PC-3 (cell line): ENCODE data around the gene CIDEB. TPM values are rescaled to one million over a fixed set of nuclear protein-coding genes. Genes with fewer than 3 reads are reported as not detected.

Source experiments
- ATAC-seq: fragments of 200-7000 bp; cut with Tn5 transposase; 2 replicates; pipeline ENCODE4 v1.9.1; 2020; ENCODE audit warnings: mild to moderate bottlenecking, moderate library complexity
- BruUV-seq: library from RNA; stranded (reverse); fragments of 400-500 nt; replicated peaks from 2 replicates; lab custom pipeline; 2021; lab: Mats Ljungman, UMichigan
- CTCF ChIA-PET: fragments of 300-600 bp; sonication (Branson Sonifier 250); formaldehyde crosslinking; loops from one replicate; lab custom pipeline; 2022; ENCODE audit warnings: antibody characterized with exemption; lab: Charles Lee
- POLR2A ChIA-PET: fragments of 300-600 bp; sonication (Branson Sonifier 250); formaldehyde crosslinking; loops from one replicate; lab custom pipeline; 2022; ENCODE audit warnings: antibody characterized with exemption; ENCODE audit not compliant: unreplicated experiment; lab: Charles Lee
- DNase-seq: peaks from one replicate; pipeline ENCODE4 v3.0.0-alpha.2; 2015
- H2AFZ ChIP-seq: fragments of 300-600 bp; sonication (generic); 2 replicates; pipeline ENCODE4 v1.6.0; 2016; ENCODE audit warnings: antibody characterized with exemption, low read length
- H3F3A ChIP-seq: fragments of 300-600 bp; sonication (generic); one replicate; pipeline ENCODE4 v1.6.0; 2017; ENCODE audit warnings: antibody characterized with exemption, low read length, control low read depth, mild to moderate bottlenecking; ENCODE audit not compliant: unreplicated experiment
- H3K27ac ChIP-seq: fragments of 300-600 bp; sonication (generic); 2 replicates; pipeline ENCODE4 v1.5.1; 2016; ENCODE audit warnings: mild to moderate bottlenecking, low read length
- H3K27me3 ChIP-seq: fragments of 300-600 bp; sonication (generic); 2 replicates; pipeline ENCODE4 v1.6.1; 2016; ENCODE audit warnings: low read length, mixed read lengths
- H3K36me3 ChIP-seq: fragments of 300-600 bp; sonication (generic); 2 replicates; pipeline ENCODE4 v1.6.1; 2016; ENCODE audit warnings: low read depth, mixed run types, low read length, mixed read lengths
- H3K4me1 ChIP-seq: fragments of 300-600 bp; sonication (generic); 2 replicates; pipeline ENCODE4 v1.5.1; 2016; ENCODE audit warnings: low read length; ENCODE audit not compliant: insufficient read depth
- H3K4me2 ChIP-seq: fragments of 300-600 bp; sonication (generic); 2 replicates; pipeline ENCODE4 v1.6.0; 2016; ENCODE audit warnings: low read length
- H3K4me3 ChIP-seq: fragments of 300-600 bp; sonication (generic); 2 replicates; pipeline ENCODE4 v1.5.1; 2016; ENCODE audit warnings: mild to moderate bottlenecking, low read length, mixed read lengths
- H3K79me2 ChIP-seq: fragments of 300-600 bp; sonication (generic); 2 replicates; pipeline ENCODE4 v1.6.1; 2017; ENCODE audit warnings: low read length, mixed read lengths
- H3K9ac ChIP-seq: fragments of 300-600 bp; sonication (generic); 2 replicates; pipeline ENCODE4 v1.6.0; 2016; ENCODE audit warnings: mild to moderate bottlenecking, low read length
- H3K9me2 ChIP-seq: fragments of 300-600 bp; sonication (generic); replicated peaks from 2 replicates; pipeline ENCODE4 v1.6.1; 2016; ENCODE audit warnings: mixed run types, low read length, mixed read lengths
- H3K9me3 ChIP-seq: fragments of 300-600 bp; sonication (generic); 2 replicates; pipeline ENCODE4 v1.6.1; 2016; ENCODE audit warnings: low read length, mixed read lengths
- H4K20me1 ChIP-seq: fragments of 300-600 bp; sonication (generic); 2 replicates; pipeline ENCODE4 v1.6.1; 2016; ENCODE audit warnings: low read length, mixed read lengths
- EZH2 ChIP-seq: fragments of 300-600 bp; sonication (generic); IDR thresholded peaks from one replicate; pipeline ENCODE4 v1.6.1; 2017; ENCODE audit warnings: antibody characterized with exemption, mild to moderate bottlenecking, low read length; ENCODE audit not compliant: unreplicated experiment
- EZH2phosphoT487 ChIP-seq: fragments of 300-600 bp; sonication (generic); IDR thresholded peaks from 2 replicates; pipeline ENCODE4 v1.6.1; 2018; ENCODE audit warnings: mild to moderate bottlenecking, antibody characterized with exemption, low read length, borderline replicate concordance
- intact Hi-C: fragments of 100-400 bp; cut with micrococcal nuclease; formaldehyde crosslinking; loops from 2 replicates; pipeline ENCODE4 v1.9.0; 2023
- total RNA-seq: library from RNA; depleted of rRNA; stranded (reverse); fragments of >200 nt; gene quantifications from 2 replicates; pipeline ENCODE4 v1.2.3, GENCODE V29; 2014
- TF ChIP-seq, protein P1 (sequence below): fragments of 300-600 bp; sonication (generic); conservative IDR thresholded peaks from 2 replicates; pipeline ENCODE4 v1.5.1; 2017; ENCODE audit warnings: antibody characterized with exemption, low read depth, mild to moderate bottlenecking, low read length

CIDEB gene
- total RNA-seq, 1 experiment from 2014 or later: not detected

GRCh38 chr14:24315243-24315806 is 7.5 kb upstream of the CIDEB start:
- no peak overlapping the region for H3K4me2 ChIP-seq
- no peaks in the 10 kb centered on the region for H4K20me1 ChIP-seq
- BruUV-seq: no TSS peak
- ChIA-PET CTCF (no interaction called here), POLR2A (no interaction called here)
- H3K27me3 ChIP-seq: no peaks in the 10 kb centered on the region
- ATAC-seq: no peak
- TF ChIP-seq EZH2phosphoT487: no peak
- no peak overlapping the region for H3K4me3 ChIP-seq
- no peak overlapping the region for H2AFZ ChIP-seq
- peaks cover 12% of the 10 kb centered on the region for H3K4me1 ChIP-seq
- peaks cover 2% of the 10 kb centered on the region; the same call in 1 of the 2 replicates for H3K36me3 ChIP-seq
- no peak for DNase-seq
- H3F3A ChIP-seq: no peaks in the 10 kb centered on the region
- no peak overlapping the region for H3K27ac ChIP-seq
- no peaks in the 10 kb centered on the region for H3K79me2 ChIP-seq
- no peaks in the 10 kb centered on the region for H3K9me2 ChIP-seq
- H3K9ac ChIP-seq: no peak overlapping the region
- no peaks in the 10 kb centered on the region for H3K9me3 ChIP-seq
- intact Hi-C loops: no loop called here

DNA sequence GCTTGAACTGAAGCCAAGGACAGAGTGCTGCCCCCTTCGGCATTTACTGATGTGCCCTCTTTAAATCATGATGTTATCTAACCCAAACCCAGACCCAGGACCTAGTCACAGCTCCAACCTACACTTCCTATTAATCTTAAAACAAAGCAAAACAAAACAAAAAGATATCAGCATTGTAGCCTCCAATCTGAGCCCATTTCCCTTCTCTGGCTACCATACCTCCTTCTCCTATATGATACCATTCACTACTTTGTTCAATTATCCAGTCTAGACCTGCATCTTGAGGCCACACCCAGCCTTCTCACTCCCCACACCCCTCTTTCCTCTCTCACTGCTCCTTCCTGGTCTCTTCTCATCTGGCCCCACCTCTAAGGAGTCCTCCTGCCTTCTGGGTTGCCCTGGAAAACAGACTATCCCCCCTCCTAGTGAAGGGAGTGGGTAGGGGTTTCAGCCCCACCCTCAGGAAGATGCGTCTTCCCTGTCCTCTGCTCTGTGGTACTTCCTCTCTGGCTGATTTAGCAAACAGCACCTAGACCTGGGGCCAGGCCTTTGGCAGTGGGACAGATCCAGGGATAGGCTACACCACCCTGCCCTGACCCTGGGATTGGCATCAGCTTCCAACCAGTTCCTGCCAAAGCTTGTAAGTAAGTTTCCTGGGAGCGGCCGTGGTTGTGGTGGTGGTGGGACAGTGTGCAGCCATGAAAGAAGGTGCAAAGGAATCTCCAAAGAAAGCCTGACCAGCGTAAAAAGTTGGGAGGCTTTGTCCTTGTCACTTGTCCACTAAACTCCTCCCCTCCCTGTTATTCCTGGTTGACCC is 6.8 kb upstream of the CIDEB start:
- Histone ChIP-seq H4K20me1 (no peaks in the 10 kb centered on the region), H3K4me2 (no peak overlapping the region), H2AFZ (no peak overlapping the region), H3K36me3 (peaks cover 7% of the 10 kb centered on the region; the same call in 1 of the 2 replicates), H3K4me1 (peaks cover 12% of the 10 kb centered on the region), H3K9me3 (no peaks in the 10 kb centered on the region), H3F3A (no peaks in the 10 kb centered on the region), H3K27me3 (no peaks in the 10 kb centered on the region), H3K79me2 (no peaks in the 10 kb centered on the region), H3K9me2 (no peaks in the 10 kb centered on the region), H3K9ac (no peak overlapping the region), H3K27ac (no peak overlapping the region), H3K4me3 (no peak overlapping the region)
- ChIA-PET CTCF (no interaction called here), POLR2A (interaction anchor here (0.7 kb wide), 1 partner anchor 168 kb away, joined by 5 read pairs; no protein-coding TSS in a partner anchor)
- ATAC-seq: no peak
- no peak for DNase-seq
- no TSS peak for BruUV-seq
- TF ChIP-seq EZH2: no peak
- no peak for TF ChIP-seq EZH2phosphoT487
- TF ChIP-seq, protein P1, sequence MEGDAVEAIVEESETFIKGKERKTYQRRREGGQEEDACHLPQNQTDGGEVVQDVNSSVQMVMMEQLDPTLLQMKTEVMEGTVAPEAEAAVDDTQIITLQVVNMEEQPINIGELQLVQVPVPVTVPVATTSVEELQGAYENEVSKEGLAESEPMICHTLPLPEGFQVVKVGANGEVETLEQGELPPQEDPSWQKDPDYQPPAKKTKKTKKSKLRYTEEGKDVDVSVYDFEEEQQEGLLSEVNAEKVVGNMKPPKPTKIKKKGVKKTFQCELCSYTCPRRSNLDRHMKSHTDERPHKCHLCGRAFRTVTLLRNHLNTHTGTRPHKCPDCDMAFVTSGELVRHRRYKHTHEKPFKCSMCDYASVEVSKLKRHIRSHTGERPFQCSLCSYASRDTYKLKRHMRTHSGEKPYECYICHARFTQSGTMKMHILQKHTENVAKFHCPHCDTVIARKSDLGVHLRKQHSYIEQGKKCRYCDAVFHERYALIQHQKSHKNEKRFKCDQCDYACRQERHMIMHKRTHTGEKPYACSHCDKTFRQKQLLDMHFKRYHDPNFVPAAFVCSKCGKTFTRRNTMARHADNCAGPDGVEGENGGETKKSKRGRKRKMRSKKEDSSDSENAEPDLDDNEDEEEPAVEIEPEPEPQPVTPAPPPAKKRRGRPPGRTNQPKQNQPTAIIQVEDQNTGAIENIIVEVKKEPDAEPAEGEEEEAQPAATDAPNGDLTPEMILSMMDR: no peak
- intact Hi-C loops: no loop called here

DNA sequence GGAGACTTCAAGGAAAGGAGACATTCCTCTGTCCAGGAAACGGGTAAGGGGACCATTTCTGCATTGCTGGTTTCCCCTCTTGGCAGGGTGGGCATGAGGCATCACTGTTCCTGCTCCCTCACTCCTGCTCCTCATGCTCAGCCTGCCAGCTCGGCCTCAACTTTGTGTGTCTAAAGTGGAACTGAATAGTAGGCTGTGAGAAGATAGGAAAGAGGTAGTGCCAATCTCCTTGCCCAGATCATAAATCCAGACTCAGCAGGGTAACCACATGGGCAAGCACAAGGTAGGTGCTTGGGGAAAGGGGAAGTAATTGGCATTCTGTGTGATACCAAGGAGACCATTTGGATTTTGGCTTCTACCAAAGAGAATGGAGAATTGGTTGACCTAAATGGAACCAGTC is 6.1 kb upstream of the CIDEB start:
- peaks cover 8% of the 10 kb centered on the region; the same call in 1 of the 2 replicates for H3K36me3 ChIP-seq
- no peaks in the 10 kb centered on the region for H3K9me3 ChIP-seq
- peaks cover 12% of the 10 kb centered on the region for H3K4me1 ChIP-seq
- no peaks in the 10 kb centered on the region for H4K20me1 ChIP-seq
- no peak overlapping the region for H3K9ac ChIP-seq
- H3K27ac ChIP-seq: no peak overlapping the region
- intact Hi-C loops: no loop called here
- no peak for ATAC-seq
- no peaks in the 10 kb centered on the region for H3F3A ChIP-seq
- no peaks in the 10 kb centered on the region for H3K79me2 ChIP-seq
- H3K27me3 ChIP-seq: no peaks in the 10 kb centered on the region
- ChIA-PET POLR2A (interaction anchor here (0.7 kb wide), 1 partner anchor 167 kb away, joined by 5 read pairs; no protein-coding TSS in a partner anchor), CTCF (no interaction called here)
- no peak for DNase-seq
- H3K9me2 ChIP-seq: no peaks in the 10 kb centered on the region
- H2AFZ ChIP-seq: no peak overlapping the region
- H3K4me2 ChIP-seq: no peak overlapping the region
- no peak overlapping the region for H3K4me3 ChIP-seq
- TF ChIP-seq EZH2phosphoT487 (no peak), EZH2 (no peak)
- TF ChIP-seq, protein P1: no peak
- BruUV-seq: no TSS peak
